Tibial nerve (tissue), 4 donors: ENCODE results near the gene SLC25A21. TPM values are rescaled to one million over a fixed set of nuclear protein-coding genes. Genes with fewer than 3 reads are reported as not detected.

Experiments used
- DNase-seq, 2 donors: peaks; one replicate each; pipeline ENCODE4 v3.0.0-alpha.2; 2019; ENCODE audit warnings: low spot score in 2 of 2
- H3K27ac ChIP-seq, 4 donors: fragments of 200-600 bp; sonication (generic) in 3 of 4; one replicate each; pipeline ENCODE4 v1.5.1; 2017 to 2019; ENCODE audit warnings: mild to moderate bottlenecking in 1 of 4
- H3K27me3 ChIP-seq, 2 donors: fragments of 200-600 bp; sonication (generic) in 1 of 2; one replicate each; pipeline versions ENCODE4 v1.5.1 to v1.6.0; 2017 to 2019
- H3K36me3 ChIP-seq, 3 donors: fragments of 200-600 bp; sonication (generic); one replicate each; pipeline ENCODE4 v1.5.1; 2018 to 2019
- H3K4me1 ChIP-seq, 4 donors: fragments of 200-600 bp; sonication (generic) in 3 of 4; one replicate each; pipeline ENCODE4 v1.5.1; 2017 to 2019
- H3K4me3 ChIP-seq, 4 donors: fragments of 200-600 bp; sonication (generic) in 3 of 4; one replicate each; pipeline ENCODE4 v1.5.1; 2017 to 2019; ENCODE audit warnings: mild to moderate bottlenecking in 1 of 4, moderate library complexity in 1 of 4
- H3K9me3 ChIP-seq, 4 donors: fragments of 200-600 bp; sonication (generic) in 3 of 4; one replicate each; pipeline ENCODE4 v1.5.1; 2017 to 2019
- CTCF ChIP-seq, 5 experiments: fragments of 200-600 bp in 3 of 5; fragments of 450-650 bp in 2 of 5; sonication (generic) in 3 of 5; IDR thresholded peaks; one replicate each; pipeline ENCODE4 v1.5.1; 2016 to 2019; ENCODE audit warnings: antibody characterized with exemption in 5 of 5, mild to moderate bottlenecking in 3 of 5, moderate library complexity in 2 of 5
- EP300 ChIP-seq, 2 donors: sonication (generic); formaldehyde crosslinking; IDR thresholded peaks; one replicate each; pipeline ENCODE4 v1.6.1; 2017; ENCODE audit warnings: antibody characterized with exemption in 2 of 2, mild to moderate bottlenecking in 1 of 2
- POLR2A ChIP-seq, 2 donors: fragments of 450-650 bp; IDR thresholded peaks; one replicate each; pipeline ENCODE4 v1.6.1; 2017; ENCODE audit warnings: antibody characterized with exemption in 2 of 2, mild to moderate bottlenecking in 2 of 2, moderate library complexity in 2 of 2
- WGBS, 2 donors: methylation state at CpG; one replicate each; pipeline ENCODE4 v1.1.5; 2018; 5-methylcytosine and 5-hydroxymethylcytosine counted together
- total RNA-seq, 4 donors: library from RNA; depleted of rRNA; stranded (reverse); fragments of >200 nt; gene quantifications; one replicate each; pipeline ENCODE4 v1.1.0, GENCODE V29; 2016

The SLC25A21 gene
- total RNA-seq, 4 donors from 2014 or later, result 0.30 to 0.98 (median 0.42) TPM; not detected in 1

DNA sequence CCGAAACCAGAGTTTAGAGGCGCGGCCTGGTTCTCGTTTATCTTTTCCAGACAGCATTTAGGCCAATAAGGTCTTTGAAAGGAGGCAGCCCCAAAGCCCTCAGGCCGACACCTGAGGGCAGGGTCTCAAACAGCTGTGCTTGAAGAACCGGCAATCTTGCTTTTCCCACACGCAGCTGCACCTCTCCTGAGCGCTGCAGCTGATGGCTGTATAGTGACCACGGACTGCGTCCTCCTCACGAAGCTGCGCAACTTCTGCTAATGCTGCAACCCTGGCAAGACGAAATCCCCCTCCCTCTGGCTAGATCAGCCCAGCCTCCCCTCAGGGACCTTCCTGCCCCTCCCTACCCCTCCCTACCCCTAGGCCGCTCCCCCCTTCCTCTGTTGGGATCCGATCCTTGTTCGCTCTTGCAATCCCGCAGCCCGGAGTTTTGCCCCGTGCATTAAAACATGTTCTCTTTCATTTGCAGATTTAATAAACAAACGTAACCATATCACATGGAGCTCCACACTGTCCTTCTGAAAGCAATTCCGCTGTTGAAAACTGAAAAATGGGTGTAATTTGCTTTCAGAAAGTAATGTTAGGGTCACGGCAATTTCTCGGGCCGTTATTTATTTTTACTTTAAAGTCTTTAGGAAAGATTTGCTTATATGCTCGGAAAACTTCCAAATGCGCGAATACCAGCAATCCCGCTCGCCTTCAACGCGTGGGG lies 515.6 kb downstream of the SLC25A21 start:
- peaks cover 7 to 100% of the 10 kb centered on the region in 2 donors for H3K27me3 ChIP-seq
- H3K27ac ChIP-seq, result no peak overlapping the region
- H3K36me3 ChIP-seq, result no peaks in the 10 kb centered on the region
- 23% methylated on average over 31 of the region's 31 CpGs for WGBS, 2 donors
- peaks cover 0 to 65% (median 17%) of the 10 kb centered on the region in 4 donors for H3K4me1 ChIP-seq
- peak overlapping the region; percentile 6 to 34 (median 13) for H3K4me3 ChIP-seq
- no peaks in the 10 kb centered on the region for H3K9me3 ChIP-seq
- DNase-seq, result no peak
- no peak for TF ChIP-seq CTCF (IDR thresholded peaks at IDR 0.05)
- TF ChIP-seq POLR2A (IDR thresholded peaks at IDR 0.05), result no peak
- no peak for TF ChIP-seq EP300 (IDR thresholded peaks at IDR 0.05)

DNA sequence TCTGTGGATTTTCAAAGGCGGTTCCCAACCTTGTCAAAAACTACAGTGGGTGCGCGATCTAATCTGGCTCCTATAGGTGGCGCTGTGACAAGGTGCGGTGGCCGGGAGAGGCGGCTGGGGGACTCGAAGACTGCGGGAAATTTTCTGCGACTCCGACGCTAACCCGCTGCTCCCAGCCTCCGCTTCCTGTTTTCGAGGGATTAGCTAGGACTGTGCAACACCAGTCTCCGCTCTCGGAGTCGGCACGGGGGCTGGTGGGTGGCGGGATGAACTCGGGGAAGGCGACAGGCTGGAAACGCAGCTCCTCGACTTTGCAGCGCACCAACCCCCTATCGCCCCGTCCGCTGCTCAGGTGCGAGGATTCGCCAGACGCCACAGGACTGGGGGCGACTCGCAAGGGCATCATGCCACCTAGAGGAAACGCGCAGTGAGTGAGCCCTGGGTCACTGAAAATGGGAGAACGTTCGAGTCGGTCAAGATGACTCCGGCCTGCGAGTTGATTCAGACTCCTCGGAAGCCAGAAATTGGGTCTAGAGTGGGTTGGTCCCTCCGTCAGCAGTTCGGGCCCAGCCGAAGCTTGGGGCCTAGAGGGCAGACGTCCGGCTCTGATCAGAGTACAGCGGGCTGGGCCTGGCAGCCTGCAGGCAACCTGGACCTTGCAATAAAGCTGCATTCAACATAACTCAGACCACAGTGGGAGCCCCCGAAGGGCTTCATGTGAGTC lies 516.3 kb downstream of the SLC25A21 start:
- Histone ChIP-seq H3K9me3 (no peaks in the 10 kb centered on the region), H3K4me3 (peak overlapping the region in 2 of 4 donors; percentile 6 to 34), H3K27me3 (peaks cover 7 to 100% of the 10 kb centered on the region in 2 donors), H3K27ac (no peak overlapping the region), H3K36me3 (no peaks in the 10 kb centered on the region), H3K4me1 (peaks cover 0 to 58% (median 10%) of the 10 kb centered on the region in 4 donors)
- TF ChIP-seq CTCF (IDR thresholded peaks at IDR 0.05) (peak; percentile 16 to 52 (median 24)), EP300 (IDR thresholded peaks at IDR 0.05) (no peak)
- no peak for DNase-seq
- WGBS, 2 donors, result 14 to 16% methylated on average over 38 to 42 of the region's 48 CpGs

- Histone ChIP-seq H3K9me3 (no peaks in the 10 kb centered on the region), H3K36me3 (no peaks in the 10 kb centered on the region), H3K4me3 (peak overlapping the region in 1 of 4 donors; percentile 34), H3K4me1 (peaks cover 0 to 53% (median 8%) of the 10 kb centered on the region in 4 donors), H3K27me3 (peaks cover 7 to 100% of the 10 kb centered on the region in 2 donors), H3K27ac (no peak overlapping the region)
- TF ChIP-seq EP300 (IDR thresholded peaks at IDR 0.05) (no peak), POLR2A (IDR thresholded peaks at IDR 0.05) (no peak), CTCF (IDR thresholded peaks at IDR 0.05) (no peak)
- DNase-seq, result no peak
- WGBS, 2 donors, result 7 to 16% methylated on average over 11 of the region's 11 CpGs
Measured at GRCh38 chr14:36655571-36655962, 516.8 kb downstream of the SLC25A21 start.

DNA sequence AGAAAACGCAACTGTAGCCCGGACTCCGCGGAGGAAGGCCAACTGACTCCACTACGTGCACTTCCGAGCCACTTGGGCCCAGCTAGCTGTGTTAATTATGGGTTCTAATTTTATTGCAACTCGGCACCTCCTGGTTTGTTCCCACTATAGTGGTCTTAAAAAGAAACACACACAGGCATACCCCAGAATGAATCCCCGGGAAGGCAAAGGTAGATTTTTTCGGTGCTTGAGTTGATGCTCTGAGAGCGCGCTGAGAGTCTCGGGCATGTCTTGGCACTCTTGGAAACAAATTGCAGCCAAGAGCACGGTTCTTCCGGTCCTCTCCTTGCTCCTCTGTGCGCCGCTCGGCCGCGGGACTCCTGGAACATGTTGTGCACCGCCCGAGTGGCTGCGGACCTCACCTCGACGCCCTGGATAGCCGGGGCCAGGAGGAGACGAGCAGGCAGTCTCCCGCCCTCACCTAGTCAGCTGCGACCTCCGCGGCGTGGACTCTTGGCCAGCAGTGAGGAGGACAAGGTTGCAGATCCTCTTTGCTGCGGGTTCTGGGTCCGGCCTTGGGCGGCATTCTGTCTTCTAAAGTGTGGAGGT lies 517.5 kb downstream of the SLC25A21 start:
- no peaks in the 10 kb centered on the region for H3K36me3 ChIP-seq
- no peak overlapping the region for H3K27ac ChIP-seq
- no peak for DNase-seq
- TF ChIP-seq CTCF (IDR thresholded peaks at IDR 0.05) (no peak), EP300 (IDR thresholded peaks at IDR 0.05) (no peak), POLR2A (IDR thresholded peaks at IDR 0.05) (no peak)
- 17 to 26% methylated on average over 28 to 33 of the region's 34 CpGs for WGBS, 2 donors
- H3K4me1 ChIP-seq, result peaks cover 0 to 53% (median 8%) of the 10 kb centered on the region in 4 donors
- H3K9me3 ChIP-seq, result no peaks in the 10 kb centered on the region
- H3K27me3 ChIP-seq, result peaks cover 7 to 100% of the 10 kb centered on the region in 2 donors
- no peak overlapping the region for H3K4me3 ChIP-seq
